T-cell (primary cell): ENCODE results near the gene ZNF207. TPM values are rescaled to one million over a fixed set of nuclear protein-coding genes. Genes with fewer than 3 reads are reported as not detected.

Experiments used
- ATAC-seq, 4 experiments: fragments of 200-7000 bp in 3 of 4; fragments of 150-1000 bp in 1 of 4; cut with Tn5 transposase; replicated peaks in 1 of 4; 1 replicate in 3 of 4; 2 replicates in 1 of 4; pipeline ENCODE4 v1.10.0; 2021; ENCODE audit warnings: moderate library complexity in 3 of 4, mild to moderate bottlenecking in 2 of 4, moderate number of reproducible peaks in 1 of 4
- CTCF ChIA-PET, 2 donors: fragments of 300-600 bp; sonication (Branson Sonifier 250); formaldehyde crosslinking; loops; one replicate each; lab custom pipeline; 2022; ENCODE audit warnings: antibody characterized with exemption in 2 of 2; lab: Charles Lee
- POLR2A ChIA-PET, 2 donors: fragments of 300-600 bp; sonication (Branson Sonifier 250); formaldehyde crosslinking; loops; one replicate each; lab custom pipeline; 2022; ENCODE audit warnings: antibody characterized with exemption in 2 of 2; lab: Charles Lee
- DNase-seq, 35 experiments: peaks; one replicate each; pipeline versions ENCODE4 v3.0.0 to v3.0.0-alpha.2; 2013 to 2023
- H3K27ac ChIP-seq: one replicate; pipeline ENCODE4 v1.5.1; 2013; ENCODE audit warnings: low read length
- H3K27me3 ChIP-seq, 2 experiments: replicated peaks in 1 of 2; 1 replicate in 1 of 2; 2 replicates in 1 of 2; pipeline versions ENCODE4 v1.6.1 to v1.7.0; 2013; ENCODE audit warnings: low read length in 1 of 2, mixed read lengths in 1 of 2; ENCODE audit not compliant: control insufficient read depth in 2 of 2, insufficient read depth in 2 of 2; ENCODE audit errors: extremely low read depth in 1 of 2
- H3K36me3 ChIP-seq, 2 donors: 1 replicate in 1 of 2; 2 replicates in 1 of 2; pipeline versions ENCODE4 v1.6.1 to v1.7.0; 2013; ENCODE audit warnings: low read length in 1 of 2; ENCODE audit not compliant: control insufficient read depth in 2 of 2, insufficient read depth in 1 of 2; ENCODE audit errors: extremely low read depth in 1 of 2
- H3K4me1 ChIP-seq, 2 experiments: 1 replicate in 1 of 2; 2 replicates in 1 of 2; pipeline versions ENCODE4 v1.6.1 to v1.7.0; 2013; ENCODE audit warnings: low read length in 2 of 2, mixed read lengths in 1 of 2; ENCODE audit not compliant: insufficient read depth in 2 of 2, control insufficient read depth in 1 of 2; ENCODE audit errors: extremely low read depth in 1 of 2
- H3K4me3 ChIP-seq, 2 donors: 1 replicate in 1 of 2; 2 replicates in 1 of 2; pipeline versions ENCODE4 v1.5.1 to v1.7.0; 2013; ENCODE audit warnings: mild to moderate bottlenecking in 2 of 2, low read length in 1 of 2, moderate library complexity in 1 of 2; ENCODE audit not compliant: control insufficient read depth in 1 of 2; ENCODE audit errors: extremely low read depth in 1 of 2
- H3K9me3 ChIP-seq: 2 replicates; pipeline ENCODE4 v1.7.0; 2013
- H3K27ac Mint-ChIP-seq, 2 donors: one replicate each; pipeline ENCODE4 v1.8.0; 2020 to 2021; ENCODE audit warnings: mild to moderate bottlenecking in 2 of 2, mixed read lengths in 2 of 2
- H3K27me3 Mint-ChIP-seq, 2 donors: one replicate each; pipeline ENCODE4 v1.8.0; 2021 to 2022; ENCODE audit warnings: mixed read lengths in 2 of 2
- H3K36me3 Mint-ChIP-seq: one replicate; pipeline ENCODE4 v1.8.0; 2021; ENCODE audit warnings: mixed read lengths
- H3K4me1 Mint-ChIP-seq, 3 donors: one replicate each; pipeline ENCODE4 v1.8.0; 2020 to 2022; ENCODE audit warnings: mixed read lengths in 3 of 3, mild to moderate bottlenecking in 1 of 3
- H3K4me3 Mint-ChIP-seq, 3 donors: one replicate each; pipeline ENCODE4 v1.8.0; 2020 to 2022; ENCODE audit warnings: mild to moderate bottlenecking in 3 of 3, mixed read lengths in 3 of 3, moderate library complexity in 3 of 3
- H3K9me3 Mint-ChIP-seq, 3 donors: one replicate each; pipeline ENCODE4 v1.8.0; 2020 to 2022; ENCODE audit warnings: mixed read lengths in 3 of 3
- WGBS: methylation state at CpG from one replicate; pipeline ENCODE4 v1.1.5; 2013; ENCODE audit warnings: missing lambda C conversion rate; ENCODE audit not compliant: insufficient coverage; 5-methylcytosine and 5-hydroxymethylcytosine counted together
- total RNA-seq, 35 experiments: library from RNA in 6 of 35; stranded (reverse) in 6 of 35; fragments of 120-200 nt in 1 of 35; gene quantifications; one replicate each; pipeline versions ENCODE4 v1.2.1 to v1.2.4 and lab custom pipeline; 2013 to 2026

The ZNF207 gene
- total RNA-seq, 5 donors from 2014 or later (not counting 1 experiment from before 2014, with no cell fraction given) = 208 to 271 (median 228) TPM

GRCh38 chr17:32341141-32341856 is 8.7 kb upstream of the ZNF207 start:
- CTCF ChIA-PET = interaction anchor here in 1 of 2 donors (0.6 to 2.0 kb wide), 6 partner anchors 9 to 334 kb away, joined by 3 to 7 read pairs (median 3); partner anchors contain the start of gene PSMD11
- H3K4me3 ChIP-seq = peak overlapping the region; percentile 74 to 75
- H3K36me3 ChIP-seq = peaks cover 0 to 23% of the 10 kb centered on the region in 2 donors
- Mint-ChIP-seq H3K4me1 (peaks cover 21 to 26% (median 25%) of the 10 kb centered on the region in 3 donors), H3K4me3 (peak overlapping the region; percentile 88 to 95 (median 88)), H3K27me3 (no peaks in the 10 kb centered on the region), H3K27ac (peak overlapping the region; percentile 93 to 96), H3K9me3 (no peaks in the 10 kb centered on the region), H3K36me3 (peaks cover 5% of the 10 kb centered on the region)
- 0% methylated on average over 6 of the region's 13 CpGs for WGBS
- no peaks in the 10 kb centered on the region for H3K27me3 ChIP-seq
- peak; percentile 39 to 56 (median 42) for ATAC-seq
- POLR2A ChIA-PET = interaction anchor here in 1 of 2 donors (0.6 kb wide), 1 partner anchor 13 kb away, joined by 3 read pairs; no protein-coding TSS in a partner anchor
- H3K4me1 ChIP-seq = peaks cover 4 to 19% of the 10 kb centered on the region in 2 experiments
- H3K9me3 ChIP-seq = no peaks in the 10 kb centered on the region
- DNase-seq = peak in 34 of 35 experiments; percentile 32 to 80 (median 48)
- peak overlapping the region; percentile 84 for H3K27ac ChIP-seq

- Histone ChIP-seq H3K4me1 (peaks cover 4 to 19% of the 10 kb centered on the region in 2 experiments), H3K27me3 (no peaks in the 10 kb centered on the region), H3K9me3 (no peaks in the 10 kb centered on the region), H3K36me3 (peaks cover 0 to 16% of the 10 kb centered on the region in 2 donors), H3K27ac (peak within 1 kb of the TSS; percentile 84), H3K4me3 (peak within 1 kb of the TSS; percentile 74 to 75)
- Mint-ChIP-seq H3K4me3 (peak within 1 kb of the TSS; percentile 88 to 95 (median 88)), H3K9me3 (no peaks in the 10 kb centered on the region), H3K27ac (peak within 1 kb of the TSS; percentile 93 to 96), H3K36me3 (peaks cover 5% of the 10 kb centered on the region), H3K27me3 (no peaks in the 10 kb centered on the region), H3K4me1 (peaks cover 21 to 26% (median 25%) of the 10 kb centered on the region in 3 donors)
- DNase-seq = peak; percentile 37 to 84 (median 70)
- ChIA-PET POLR2A (interaction anchor here in 1 of 2 donors (0.5 kb wide), 1 partner anchor 64 kb away, joined by 9 read pairs; no protein-coding TSS in a partner anchor), CTCF (interaction anchor here in 1 of 2 donors (1.0 kb wide), 1 partner anchor 119 kb away, joined by 3 read pairs; no protein-coding TSS in a partner anchor)
- peak; percentile 89 to 95 (median 92) for ATAC-seq
- WGBS = under 1% methylated on average over 32 of the region's 47 CpGs
Observed at GRCh38 chr17:32341857-32342602, 7.9 kb upstream of the ZNF207 start, which contains the start of gene C17orf75. Gene C17orf75, minus strand, starts transcription at chr17:32342173. Its CDS starts 34 bp downstream, at chr17:32342139.

GRCh38 chr17:32342603-32343325 is 7.2 kb upstream of the ZNF207 start:
- Histone ChIP-seq H3K36me3 (peaks cover 0 to 8% of the 10 kb centered on the region in 2 donors), H3K27ac (peak overlapping the region; percentile 84), H3K9me3 (no peaks in the 10 kb centered on the region), H3K27me3 (no peaks in the 10 kb centered on the region), H3K4me1 (peaks cover 4 to 19% of the 10 kb centered on the region in 2 experiments), H3K4me3 (peak overlapping the region in 1 of 2 donors; percentile 52)
- WGBS = 93% methylated on average over 7 of the region's 14 CpGs
- Mint-ChIP-seq H3K27ac (peak overlapping the region; percentile 92 to 93), H3K27me3 (no peaks in the 10 kb centered on the region), H3K4me3 (peak overlapping the region; percentile 88 to 95 (median 88)), H3K36me3 (peaks cover 3% of the 10 kb centered on the region), H3K9me3 (no peaks in the 10 kb centered on the region), H3K4me1 (peaks cover 21 to 26% (median 25%) of the 10 kb centered on the region in 3 donors)
- no peak for DNase-seq
- POLR2A ChIA-PET = interaction anchor here in 1 of 2 donors (0.5 kb wide), 1 partner anchor 63 kb away, joined by 9 read pairs; no protein-coding TSS in a partner anchor
- ATAC-seq = no peak
- CTCF ChIA-PET = interaction anchor here in 1 of 2 donors (0.6 kb wide), 1 partner anchor 63 kb away, joined by 4 read pairs; no protein-coding TSS in a partner anchor

- POLR2A ChIA-PET = interaction anchor here (0.6 to 0.7 kb wide), 2 partner anchors 20 to 1453 kb away, joined by 3 read pairs; no protein-coding TSS in a partner anchor
- no peaks in the 10 kb centered on the region for H3K9me3 Mint-ChIP-seq
- peaks cover 29 to 31% (median 30%) of the 10 kb centered on the region in 3 donors for H3K4me1 Mint-ChIP-seq
Observed at GRCh38 chr17:32345951-32346600, 3.9 kb upstream of the ZNF207 start.

GRCh38 chr17:32348483-32348800 is 1.5 kb upstream of the ZNF207 start:
- Histone ChIP-seq H3K27ac (no peak overlapping the region), H3K9me3 (no peaks in the 10 kb centered on the region), H3K36me3 (peaks cover 0 to 14% of the 10 kb centered on the region in 2 donors), H3K27me3 (no peaks in the 10 kb centered on the region), H3K4me3 (no peak overlapping the region), H3K4me1 (peaks cover 13 to 26% of the 10 kb centered on the region in 2 experiments)
- no CpG with 5 or more reads among the region's 2 CpGs for WGBS
- Mint-ChIP-seq H3K27me3 (no peaks in the 10 kb centered on the region), H3K4me1 (peaks cover 30 to 34% (median 33%) of the 10 kb centered on the region in 3 donors), H3K4me3 (peak overlapping the region in 2 of 3 donors; percentile 53 to 98), H3K36me3 (peaks cover 19% of the 10 kb centered on the region), H3K27ac (no peak overlapping the region), H3K9me3 (no peaks in the 10 kb centered on the region)
- ATAC-seq = no peak
- ChIA-PET CTCF (no interaction called here), POLR2A (interaction anchor here in 1 of 2 donors (0.5 kb wide), 1 partner anchor 411 kb away, joined by 3 read pairs; no protein-coding TSS in a partner anchor)
- DNase-seq = no peak

More at GRCh38 chr17:32345951-32346600, 3.9 kb upstream of the ZNF207 start:
- H3K4me3 ChIP-seq = no peak overlapping the region
- H3K36me3 ChIP-seq = no peaks in the 10 kb centered on the region
- H3K27me3 ChIP-seq = no peaks in the 10 kb centered on the region
- CTCF ChIA-PET = interaction anchor here in 1 of 2 donors (0.5 kb wide), 1 partner anchor 15 kb away, joined by 3 read pairs; no protein-coding TSS in a partner anchor
- Mint-ChIP-seq H3K4me3 (no peak overlapping the region), H3K27me3 (no peaks in the 10 kb centered on the region), H3K36me3 (peaks cover 4% of the 10 kb centered on the region), H3K27ac (no peak overlapping the region)
- H3K27ac ChIP-seq = no peak overlapping the region
- DNase-seq = no peak
- peaks cover 4 to 24% of the 10 kb centered on the region in 2 experiments for H3K4me1 ChIP-seq
- H3K9me3 ChIP-seq = no peaks in the 10 kb centered on the region
- WGBS = 96% methylated on average over 8 of the region's 11 CpGs
- no peak for ATAC-seq
